RWPE2 (cell line): Measurements from ENCODE around the gene SDSL.

Source experiments
- ATAC-seq: fragments of 200-7000 bp; cut with Tn5 transposase; 3 replicates; pipeline ENCODE4 v1.9.1; 2021; ENCODE audit warnings: low read depth
- DNase-seq: peaks from one replicate; pipeline ENCODE4 v3.0.0-alpha.2; 2020; ENCODE audit warnings: low spot score
- H3K27ac ChIP-seq: fragments of 450-650 bp; 2 replicates; pipeline ENCODE4 v1.5.1; 2017; ENCODE audit warnings: mild to moderate bottlenecking; ENCODE audit not compliant: poor library complexity, severe bottlenecking
- H3K27me3 ChIP-seq: fragments of 250-450 bp; sonication (Bioruptor Pico); 2 replicates; pipeline ENCODE4 v1.5.1; 2021; ENCODE audit warnings: mild to moderate bottlenecking, moderate library complexity; ENCODE audit not compliant: insufficient read depth, poor library complexity, severe bottlenecking
- H3K36me3 ChIP-seq: fragments of 250-450 bp; sonication (Bioruptor Pico); 2 replicates; pipeline ENCODE4 v1.5.1; 2020; ENCODE audit warnings: low read depth, mild to moderate bottlenecking, moderate library complexity
- H3K4me1 ChIP-seq: fragments of 250-450 bp; sonication (Bioruptor Pico); 2 replicates; pipeline ENCODE4 v1.5.1; 2021; ENCODE audit warnings: mild to moderate bottlenecking, moderate library complexity; ENCODE audit not compliant: insufficient read depth, poor library complexity, severe bottlenecking
- H3K4me3 ChIP-seq: fragments of 250-450 bp; sonication (Bioruptor Pico); 2 replicates; pipeline ENCODE4 v1.5.1; 2021; ENCODE audit warnings: mild to moderate bottlenecking, moderate library complexity; ENCODE audit not compliant: severe bottlenecking
- H3K9me3 ChIP-seq: fragments of 250-450 bp; sonication (Bioruptor Pico); 2 replicates; pipeline ENCODE4 v1.5.1; 2021; ENCODE audit warnings: mild to moderate bottlenecking, moderate library complexity; ENCODE audit not compliant: severe bottlenecking
- TF ChIP-seq, protein P1 (sequence below): fragments of 450-650 bp; IDR thresholded peaks from one replicate; pipeline ENCODE4 v1.5.1; 2017; ENCODE audit warnings: mild to moderate bottlenecking, moderate library complexity; ENCODE audit not compliant: poor library complexity, severe bottlenecking

SDSL gene

DNA sequence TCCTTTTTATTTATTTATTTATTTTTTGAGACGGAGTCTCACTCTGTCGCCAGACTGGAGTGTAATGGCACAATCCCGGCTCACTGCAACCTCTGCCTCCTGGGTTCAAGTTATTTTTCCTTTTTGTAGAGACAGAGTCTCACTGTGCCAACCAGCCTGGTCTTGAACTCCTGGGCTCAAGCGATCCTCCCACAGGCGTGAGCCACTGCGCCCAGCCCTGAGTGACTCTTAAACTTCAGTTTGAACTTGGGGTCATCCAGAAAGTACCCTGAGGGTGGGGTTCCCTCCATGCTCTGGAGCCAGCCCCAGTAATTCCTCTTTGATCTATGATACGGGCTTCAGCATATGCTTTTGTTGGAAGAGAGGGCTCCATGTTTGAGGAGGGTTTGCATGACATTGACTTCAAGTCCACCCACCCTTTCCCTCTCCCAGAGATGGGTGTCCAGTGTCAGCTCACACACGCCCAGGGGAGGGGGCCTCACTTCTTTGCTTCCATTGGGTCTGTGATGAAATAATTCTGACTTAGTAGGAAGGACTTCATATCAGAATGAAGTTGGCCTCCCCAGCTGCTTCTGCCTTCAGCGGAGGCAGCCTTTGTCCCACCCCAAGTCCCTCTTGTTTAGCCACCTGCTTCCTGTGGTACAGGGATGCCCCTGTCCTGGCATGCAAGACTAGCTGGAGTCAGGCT, 30.4 kb upstream of the SDSL start:
- H3K27ac ChIP-seq = no peak overlapping the region
- no peak overlapping the region for H3K4me3 ChIP-seq
- ATAC-seq = no peak
- DNase-seq = no peak
- H3K36me3 ChIP-seq = no peaks in the 10 kb centered on the region
- no peaks in the 10 kb centered on the region for H3K9me3 ChIP-seq
- TF ChIP-seq, protein P1, sequence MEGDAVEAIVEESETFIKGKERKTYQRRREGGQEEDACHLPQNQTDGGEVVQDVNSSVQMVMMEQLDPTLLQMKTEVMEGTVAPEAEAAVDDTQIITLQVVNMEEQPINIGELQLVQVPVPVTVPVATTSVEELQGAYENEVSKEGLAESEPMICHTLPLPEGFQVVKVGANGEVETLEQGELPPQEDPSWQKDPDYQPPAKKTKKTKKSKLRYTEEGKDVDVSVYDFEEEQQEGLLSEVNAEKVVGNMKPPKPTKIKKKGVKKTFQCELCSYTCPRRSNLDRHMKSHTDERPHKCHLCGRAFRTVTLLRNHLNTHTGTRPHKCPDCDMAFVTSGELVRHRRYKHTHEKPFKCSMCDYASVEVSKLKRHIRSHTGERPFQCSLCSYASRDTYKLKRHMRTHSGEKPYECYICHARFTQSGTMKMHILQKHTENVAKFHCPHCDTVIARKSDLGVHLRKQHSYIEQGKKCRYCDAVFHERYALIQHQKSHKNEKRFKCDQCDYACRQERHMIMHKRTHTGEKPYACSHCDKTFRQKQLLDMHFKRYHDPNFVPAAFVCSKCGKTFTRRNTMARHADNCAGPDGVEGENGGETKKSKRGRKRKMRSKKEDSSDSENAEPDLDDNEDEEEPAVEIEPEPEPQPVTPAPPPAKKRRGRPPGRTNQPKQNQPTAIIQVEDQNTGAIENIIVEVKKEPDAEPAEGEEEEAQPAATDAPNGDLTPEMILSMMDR = no peak
- no peaks in the 10 kb centered on the region for H3K27me3 ChIP-seq
- H3K4me1 ChIP-seq = no peaks in the 10 kb centered on the region

DNA sequence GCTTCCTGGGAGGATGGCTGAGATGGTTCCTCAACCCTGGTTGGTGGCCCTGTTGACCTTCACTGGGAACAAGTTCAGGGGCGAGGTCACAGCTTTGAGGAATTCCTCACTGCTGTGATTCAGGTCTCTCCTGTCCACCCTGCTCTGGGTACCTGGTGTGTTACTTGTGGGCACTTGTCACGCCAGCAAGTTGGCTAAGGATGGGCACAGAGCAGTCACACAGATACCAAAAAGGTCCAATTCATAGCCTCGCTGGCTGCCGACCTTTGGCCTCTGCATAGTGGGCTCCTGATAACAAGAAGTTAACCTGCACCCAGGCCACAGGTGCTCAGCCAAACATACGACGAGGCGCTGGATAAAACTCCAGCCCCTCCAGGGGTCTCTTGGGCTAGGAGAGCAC, 29.7 kb upstream of the SDSL start:
- TF ChIP-seq, protein P1 = no peak
- no peak for DNase-seq
- H3K36me3 ChIP-seq = no peaks in the 10 kb centered on the region
- H3K27me3 ChIP-seq = no peaks in the 10 kb centered on the region
- ATAC-seq = no peak
- H3K4me3 ChIP-seq = no peak overlapping the region
- no peak overlapping the region for H3K27ac ChIP-seq
- no peaks in the 10 kb centered on the region for H3K4me1 ChIP-seq
- no peaks in the 10 kb centered on the region for H3K9me3 ChIP-seq

DNA sequence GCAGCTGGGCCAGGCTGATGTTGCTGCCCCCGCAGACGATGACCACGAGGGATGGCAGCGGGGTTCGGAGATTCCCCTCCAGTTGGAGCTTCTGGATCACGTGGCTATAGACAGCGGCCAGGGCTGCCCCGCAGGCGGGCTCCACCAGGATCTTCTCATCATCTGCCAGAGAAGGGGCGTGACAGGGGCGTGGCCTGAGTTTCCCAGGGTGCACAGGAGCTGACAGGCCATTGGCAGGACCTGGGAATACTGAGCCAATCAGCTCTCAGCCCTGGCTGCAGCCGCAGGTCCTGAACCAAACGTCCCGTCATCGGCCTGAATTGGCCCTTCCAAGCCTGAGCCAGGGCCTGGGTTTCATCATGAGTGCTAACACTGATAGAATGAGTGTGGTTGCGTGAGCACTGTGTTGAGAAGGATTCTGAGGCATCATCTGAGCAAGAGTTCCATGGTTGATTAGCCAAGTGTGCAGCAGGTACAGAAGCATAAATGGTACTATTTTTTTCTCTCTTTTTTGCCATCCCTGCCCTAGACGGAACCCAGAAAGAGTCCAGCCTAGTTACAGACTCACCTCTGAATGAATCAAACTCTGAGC, 29.1 kb upstream of the SDSL start:
- Histone ChIP-seq H3K4me1 (no peaks in the 10 kb centered on the region), H3K27ac (no peak overlapping the region), H3K9me3 (no peaks in the 10 kb centered on the region), H3K4me3 (no peak overlapping the region), H3K36me3 (no peaks in the 10 kb centered on the region), H3K27me3 (no peaks in the 10 kb centered on the region)
- ATAC-seq = peak; percentile 55
- TF ChIP-seq, protein P1 = no peak
- no peak for DNase-seq

DNA sequence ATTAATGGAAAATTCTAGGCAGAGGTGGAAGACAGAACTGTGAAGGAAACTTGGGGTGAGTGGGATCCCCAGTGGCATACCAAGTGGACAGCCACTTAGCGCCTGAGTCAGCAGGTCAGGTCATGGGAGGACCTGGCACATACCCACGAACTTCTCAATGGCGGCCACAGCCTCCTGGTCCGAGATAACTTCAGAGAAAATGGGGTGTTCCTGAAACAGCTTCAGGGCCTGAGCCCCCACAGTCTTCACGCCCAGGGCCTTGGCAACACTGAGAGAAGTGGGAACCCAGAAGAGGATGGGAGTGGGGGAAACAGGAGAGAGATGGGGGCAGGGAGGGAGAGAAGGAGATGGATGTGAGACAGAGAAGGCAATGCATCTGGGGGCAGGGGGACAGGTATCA, 28.4 kb upstream of the SDSL start:
- H3K36me3 ChIP-seq = no peaks in the 10 kb centered on the region
- no peak overlapping the region for H3K4me3 ChIP-seq
- no peak for DNase-seq
- no peaks in the 10 kb centered on the region for H3K27me3 ChIP-seq
- ATAC-seq = no peak
- no peak overlapping the region for H3K27ac ChIP-seq
- H3K4me1 ChIP-seq = no peaks in the 10 kb centered on the region
- H3K9me3 ChIP-seq = no peaks in the 10 kb centered on the region
- TF ChIP-seq, protein P1 = no peak

DNA sequence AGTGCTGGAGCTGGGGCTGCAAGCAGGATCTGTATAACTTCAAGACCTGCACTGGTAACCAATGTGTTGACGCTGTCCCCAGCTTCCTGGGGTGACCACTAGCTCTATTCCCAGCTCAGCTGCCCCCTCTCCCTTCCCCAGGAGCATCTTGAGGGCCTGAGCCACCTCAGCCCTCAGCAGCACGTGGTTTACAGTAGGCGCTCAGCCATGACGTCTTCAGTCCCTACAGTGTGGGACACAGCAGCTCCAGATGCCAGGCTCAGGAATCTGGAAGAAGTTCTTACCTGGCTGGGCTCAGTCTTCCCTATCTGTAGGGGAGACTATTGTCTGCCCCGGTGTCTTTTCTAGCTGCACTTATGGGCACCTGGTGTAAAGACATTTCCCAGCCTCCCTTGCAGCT, 27.1 kb upstream of the SDSL start:
- ATAC-seq (no peak), DNase-seq (no peak)
- no peaks in the 10 kb centered on the region for H3K36me3 ChIP-seq
- no peaks in the 10 kb centered on the region for H3K27me3 ChIP-seq
- TF ChIP-seq, protein P1 = no peak
- no peaks in the 10 kb centered on the region for H3K9me3 ChIP-seq
- H3K27ac ChIP-seq = no peak overlapping the region
- H3K4me3 ChIP-seq = no peak overlapping the region
- H3K4me1 ChIP-seq = no peaks in the 10 kb centered on the region
